ENCODE measurements around the gene GMCL1.
"Not testable (repeated sequence)": the region's sequence is repeated elsewhere in the genome, so short reads cannot be mapped to it uniquely, and the experiment has no call there.

The GMCL1 gene

GRCh38 chr2:69829256-69830044 lies at the start of gene GMCL1:
GMCL1 (plus strand) TSS chr2:69829660; CDS start chr2:69829893, 233 bp downstream.
- DNase-seq: peak; percentile 97

GRCh38 chr2:69780921-69781320 lies 48.5 kb upstream of the GMCL1 start:
- DNase-seq: no peak

- DNase-seq: no peak
Observed at GRCh38 chr2:69781321-69782248, 47.9 kb upstream of the GMCL1 start.

- no peak for DNase-seq
Observed at GRCh38 chr2:69784228-69784627, 45.2 kb upstream of the GMCL1 start.

GRCh38 chr2:69785358-69785757 lies 44.1 kb upstream of the GMCL1 start:
- DNase-seq: no peak

- DNase-seq: no peak
Observed at GRCh38 chr2:69786052-69786560, 43.4 kb upstream of the GMCL1 start.

GRCh38 chr2:69789175-69789721 lies 40.2 kb upstream of the GMCL1 start:
- no peak for DNase-seq

GRCh38 chr2:69789772-69790600 lies 39.5 kb upstream of the GMCL1 start:
- DNase-seq: no peak

GRCh38 chr2:69790601-69790959 lies 38.9 kb upstream of the GMCL1 start:
- no peak for DNase-seq

GRCh38 chr2:69791045-69791444 lies 38.4 kb upstream of the GMCL1 start:
- DNase-seq: no peak

GRCh38 chr2:69796174-69796573 lies 33.3 kb upstream of the GMCL1 start:
- no peak for DNase-seq

GRCh38 chr2:69797235-69797634 lies 32.2 kb upstream of the GMCL1 start:
- DNase-seq: no peak

GRCh38 chr2:69797836-69798289 lies 31.6 kb upstream of the GMCL1 start:
- no peak for DNase-seq

- no peak for DNase-seq
Observed at GRCh38 chr2:69798290-69798908, 31.1 kb upstream of the GMCL1 start.

- DNase-seq: no peak
Observed at GRCh38 chr2:69798909-69799526, 30.4 kb upstream of the GMCL1 start.

GRCh38 chr2:69801745-69802290 lies 27.6 kb upstream of the GMCL1 start:
- DNase-seq: no peak

GRCh38 chr2:69802781-69803367 lies 26.6 kb upstream of the GMCL1 start:
- not testable (repeated sequence) for DNase-seq

GRCh38 chr2:69804416-69804815 lies 25.0 kb upstream of the GMCL1 start:
- DNase-seq: no peak

- no peak for DNase-seq
Observed at GRCh38 chr2:69805887-69806286, 23.6 kb upstream of the GMCL1 start.

- no peak for DNase-seq
Observed at GRCh38 chr2:69807821-69808540, 21.5 kb upstream of the GMCL1 start.

Data from CD4-positive, alpha-beta T cell treated with Interleukin-4 for 4 hours (primary cell).